HepG2 (cell line): ENCODE data around the gene NBEA. TPM values are rescaled to one million over a fixed set of nuclear protein-coding genes. Genes with fewer than 3 reads are reported as not detected.

ENCODE experiments used
- ATAC-seq: fragments of 200-7000 bp; cut with Tn5 transposase; 3 replicates; pipeline ENCODE4 v1.9.1; 2020; ENCODE audit warnings: mild to moderate bottlenecking, moderate library complexity
- BruUV-seq: library from RNA; stranded (reverse); fragments of 400-500 nt; replicated peaks from 2 replicates; lab custom pipeline; 2021; lab: Mats Ljungman, UMichigan
- CTCF ChIA-PET: fragments of 300-600 bp; formaldehyde crosslinking; extraction: SDS; loops from one replicate; lab custom pipeline; 2021; ENCODE audit warnings: low total read pairs, inconsistent platforms, low intra/inter-chr PET ratio; lab: Yijun Ruan, JAX
- POLR2A ChIA-PET: fragments of 350-600 bp; sonication (Branson Sonifier 250); formaldehyde crosslinking; loops from one replicate; lab custom pipeline; 2020; ENCODE audit warnings: antibody characterized with exemption, inconsistent platforms; lab: Yijun Ruan, JAX
- DNase-seq: peaks from one replicate; pipeline ENCODE4 v3.0.0-alpha.2; 2015; ENCODE audit warnings: low spot score
- FAIRE-seq: peaks from 3 replicates; lab custom pipeline; 2011; peaks lifted over from hg19 to GRCh38; lab: Jason Lieb, UNC
- H2AFZ ChIP-seq: one replicate; pipeline ENCODE4 v1.6.1; 2011; ENCODE audit warnings: low read length, inconsistent platforms
- H3K27ac ChIP-seq: fragments of 300-600 bp; 3 replicates; pipeline ENCODE4 v1.8.0; 2011; ENCODE audit warnings: mixed run types, mild to moderate bottlenecking, mixed read lengths, low read length, inconsistent platforms; ENCODE audit not compliant: insufficient read depth; ENCODE audit errors: extremely low read length
- H3K27me3 ChIP-seq, 2 experiments: fragments of 200-600 bp in 1 of 2; 2 replicates in 1 of 2; 3 replicates in 1 of 2; pipeline versions ENCODE4 v1.6.0 to v1.8.0; 2011; ENCODE audit warnings: low read length in 2 of 2, mild to moderate bottlenecking in 2 of 2, moderate library complexity in 2 of 2, inconsistent platforms in 1 of 2; ENCODE audit not compliant: insufficient read depth in 2 of 2, control insufficient read depth in 1 of 2
- H3K36me3 ChIP-seq, 2 experiments: fragments of 200-600 bp in 1 of 2; replicated peaks in 1 of 2; 2 replicates in 1 of 2; 3 replicates in 1 of 2; pipeline versions ENCODE4 v1.5.1 to v1.8.0; 2011; ENCODE audit warnings: low read length in 2 of 2, inconsistent platforms in 1 of 2; ENCODE audit not compliant: insufficient read depth in 2 of 2, control insufficient read depth in 1 of 2
- H3K4me1 ChIP-seq: 2 replicates; pipeline ENCODE4 v1.5.1; 2012; ENCODE audit warnings: low read length, inconsistent platforms; ENCODE audit not compliant: insufficient read depth
- H3K4me2 ChIP-seq: 2 replicates; pipeline ENCODE4 v1.6.0; 2011; ENCODE audit warnings: low read depth, low read length, inconsistent platforms
- H3K4me3 ChIP-seq, 3 experiments: fragments of 200-600 bp in 1 of 3; sonication (generic), shearing (Covaris generic) in 1 of 3; replicated peaks in 1 of 3; 2 replicates each; pipeline ENCODE4 v1.5.1; 2011 to 2016; ENCODE audit warnings: low read length in 3 of 3, inconsistent platforms in 2 of 3, low read depth in 2 of 3, mild to moderate bottlenecking in 2 of 3, control low read depth in 1 of 3, mixed read lengths in 1 of 3; ENCODE audit not compliant: insufficient read depth in 1 of 3
- H3K79me2 ChIP-seq: one replicate; pipeline ENCODE4 v1.6.1; 2011; ENCODE audit warnings: low read length, inconsistent platforms; ENCODE audit not compliant: insufficient read depth
- H3K9ac ChIP-seq: 2 replicates; pipeline ENCODE4 v1.6.0; 2011; ENCODE audit warnings: mild to moderate bottlenecking, low read depth, low read length, inconsistent platforms; ENCODE audit not compliant: insufficient read depth
- H3K9me3 ChIP-seq: 2 replicates; pipeline ENCODE4 v1.5.1; 2012; ENCODE audit warnings: mild to moderate bottlenecking, low read length
- H4K20me1 ChIP-seq: 2 replicates; pipeline ENCODE4 v1.6.0; 2011; ENCODE audit warnings: inconsistent platforms, mild to moderate bottlenecking, low read length, moderate library complexity; ENCODE audit not compliant: insufficient read depth
- CBX1 ChIP-seq: IDR thresholded peaks from one replicate; pipeline ENCODE4 v1.6.1; 2016; ENCODE audit warnings: antibody characterized with exemption, low read depth
- CHD4 ChIP-seq: fragments of 200-600 bp; sonication (generic); IDR thresholded peaks from 2 replicates; pipeline ENCODE4 v1.7.0; 2017; ENCODE audit warnings: mild to moderate bottlenecking, low read length, borderline replicate concordance
- CSRNP2 ChIP-seq: sonication (generic); formaldehyde crosslinking; conservative IDR thresholded peaks from 2 replicates; pipeline ENCODE4 v1.8.0; 2022; ENCODE audit warnings: low read depth, missing genetic modification reagents
- E2F5 ChIP-seq: sonication (generic); formaldehyde crosslinking; conservative IDR thresholded peaks from 2 replicates; pipeline ENCODE4 v1.4.0; 2020; ENCODE audit warnings: missing genetic modification reagents
- FOXA1 ChIP-seq, 2 experiments: fragments of 450-650 bp in 1 of 2; sonication (generic) in 1 of 2; formaldehyde crosslinking in 1 of 2; IDR thresholded peaks; 2 replicates each; pipeline versions ENCODE4 v1.4.0 to v1.6.1; 2016 to 2020; ENCODE audit warnings: missing genetic modification reagents in 1 of 2
- GRHL1 ChIP-seq: sonication (generic); formaldehyde crosslinking; conservative IDR thresholded peaks from 2 replicates; pipeline ENCODE4 v1.8.0; 2022; ENCODE audit warnings: missing genetic modification reagents
- HNF4A ChIP-seq: sonication (generic); formaldehyde crosslinking; IDR thresholded peaks from 2 replicates; pipeline ENCODE4 v1.4.0; 2020; ENCODE audit warnings: missing genetic modification reagents
- JARID2 ChIP-seq: sonication (generic); formaldehyde crosslinking; IDR thresholded peaks from 2 replicates; pipeline ENCODE4 v1.8.1; 2023; ENCODE audit warnings: missing genetic modification reagents, inconsistent platforms; ENCODE audit not compliant: insufficient replicate concordance
- JUNB ChIP-seq: sonication (generic); formaldehyde crosslinking; IDR thresholded peaks from 2 replicates; pipeline ENCODE4 v1.8.0; 2022; ENCODE audit warnings: missing genetic modification reagents, mild to moderate bottlenecking, borderline replicate concordance
- MLLT10 ChIP-seq: sonication (generic); formaldehyde crosslinking; IDR thresholded peaks from 2 replicates; pipeline ENCODE4 v1.4.0; 2020; ENCODE audit warnings: missing genetic modification reagents
- RBM39 ChIP-seq: fragments of 200-400 bp; formaldehyde crosslinking; IDR thresholded peaks from one replicate; pipeline ENCODE4 v1.6.1; 2018; ENCODE audit warnings: antibody characterized with exemption, mild to moderate bottlenecking, low read depth, low read length; ENCODE audit not compliant: poor library complexity, severe bottlenecking
- SRSF9 ChIP-seq: fragments of 200-400 bp; formaldehyde crosslinking; IDR thresholded peaks from 2 replicates; pipeline ENCODE4 v1.6.1; 2018; ENCODE audit warnings: borderline replicate concordance, mild to moderate bottlenecking, low read depth, low read length; ENCODE audit not compliant: insufficient read depth, poor library complexity, severe bottlenecking
- UBTF ChIP-seq: sonication (generic); formaldehyde crosslinking; IDR thresholded peaks from 2 replicates; pipeline ENCODE4 v1.4.0; 2020; ENCODE audit warnings: mild to moderate bottlenecking, missing genetic modification reagents
- ZIK1 ChIP-seq: sonication (generic); formaldehyde crosslinking; IDR thresholded peaks from 2 replicates; pipeline ENCODE4 v1.5.0; 2020; ENCODE audit warnings: mild to moderate bottlenecking, low read depth, missing genetic modification reagents, borderline replicate concordance
- ZNF562 ChIP-seq: sonication (generic); formaldehyde crosslinking; IDR thresholded peaks from 2 replicates; pipeline ENCODE4 v1.8.0; 2022; ENCODE audit warnings: missing genetic modification reagents, borderline replicate concordance
- ZNF674 ChIP-seq: sonication (generic); formaldehyde crosslinking; IDR thresholded peaks from 2 replicates; pipeline ENCODE4 v1.5.0; 2020; ENCODE audit warnings: low read depth, mild to moderate bottlenecking, missing genetic modification reagents
- ZNF724P ChIP-seq: sonication (generic); formaldehyde crosslinking; IDR thresholded peaks from 2 replicates; pipeline ENCODE4 v1.8.0; 2022; ENCODE audit warnings: missing genetic modification reagents, borderline replicate concordance
- ZNF883 ChIP-seq: sonication (generic); formaldehyde crosslinking; IDR thresholded peaks from 2 replicates; pipeline ENCODE4 v1.5.1; 2020; ENCODE audit warnings: mild to moderate bottlenecking, missing genetic modification reagents; ENCODE audit errors: not compliant biosample characterization
- WGBS: methylation state at CpG from one replicate; pipeline ENCODE4 v1.1.6; 2017; ENCODE audit warnings: low lambda C conversion rate; 5-methylcytosine and 5-hydroxymethylcytosine counted together
- in situ Hi-C: cut with HindIII; loops from 2 replicates; pipeline ENCODE4 v1.10.0; 2017; ENCODE audit warnings: low pct_unique_long_range_greater_than_20kb; ENCODE audit not compliant: extremely low pct_ligation_motif_present
- intact Hi-C: fragments of 100-400 bp; cut with micrococcal nuclease; formaldehyde crosslinking; loops from one replicate; pipeline ENCODE4 v1.10.0; 2022; ENCODE audit not compliant: unreplicated experiment
- polyA plus RNA-seq, 8 experiments: library from polyadenylated mRNA; depleted of rRNA in 3 of 8; stranded (reverse) in 7 of 8; unstranded in 1 of 8; fragments of >200 nt; fragmentation: Illumina TruSeq in 4 of 8; extraction: Trizol in 4 of 8; gene quantifications; 2 replicates each; pipeline versions ENCODE4 v1.2.1 to v1.2.3, GENCODE V29; 2011 to 2016; ENCODE audit warnings: low read depth in 4 of 8, missing spikeins in 1 of 8, mixed read lengths in 1 of 8; ENCODE audit not compliant: insufficient read depth in 1 of 8
- total RNA-seq, 5 experiments: library from RNA; depleted of rRNA; stranded (reverse); fragments of >200 nt; fragmentation: Illumina TruSeq; extraction: Trizol; gene quantifications; 2 replicates each; pipeline ENCODE4 v1.2.3, GENCODE V29; 2016; ENCODE audit warnings: low read depth in 1 of 5

Gene NBEA
- total and polyA plus RNA-seq, 2 of the 13 experiments (the other 11 are each of a cell fraction or from before 2014, with no cell fraction given), result 2.7 to 2.8 TPM

GRCh38 chr13:35163674-35164073 is 221.6 kb downstream of the NBEA start:
- in situ Hi-C loops (loop anchor here (25.0 kb wide), 3 partner anchors 1076 to 1376 kb away; no protein-coding TSS in a partner anchor), intact Hi-C loops (loop anchor here (1.0 to 5.0 kb wide), 2 partner anchors 558 to 1086 kb away; no protein-coding TSS in a partner anchor)
- Histone ChIP-seq H3K4me1 (no peaks in the 10 kb centered on the region), H3K4me3 (no peak overlapping the region), H2AFZ (no peak overlapping the region), H3K36me3 (no peaks in the 10 kb centered on the region), H4K20me1 (no peaks in the 10 kb centered on the region), H3K9ac (no peak overlapping the region), H3K4me2 (no peak overlapping the region), H3K79me2 (no peaks in the 10 kb centered on the region), H3K27me3 (no peaks in the 10 kb centered on the region), H3K9me3 (no peaks in the 10 kb centered on the region), H3K27ac (no peak overlapping the region)
- WGBS, result 98% methylated on average over 1 of the region's 1 CpG
- BruUV-seq, result no TSS peak
- FAIRE-seq (no peak), ATAC-seq (no peak), DNase-seq (no peak)
- ChIA-PET POLR2A (no interaction called here), CTCF (interaction anchor here (1.3 kb wide), 1 partner anchor 557 kb away, joined by 5 read pairs; no protein-coding TSS in a partner anchor)
- TF ChIP-seq E2F5 (CRISPR knock-in tag), result no peak
- no peak for TF ChIP-seq FOXA1 (IDR thresholded peaks at IDR 0.05)
- TF ChIP-seq FOXA1 (CRISPR knock-in tag; IDR thresholded peaks at IDR 0.05), result no peak
- no peak for TF ChIP-seq HNF4A (CRISPR knock-in tag)
- no peak for TF ChIP-seq GRHL1 (CRISPR knock-in tag)
- no peak for TF ChIP-seq ZNF883 (CRISPR knock-in tag)
- no peak for TF ChIP-seq RBM39
- no peak for TF ChIP-seq ZNF724P
- no peak for TF ChIP-seq CBX1
- TF ChIP-seq CHD4, result no peak
- TF ChIP-seq ZNF674 (CRISPR knock-in tag), result no peak
- no peak for TF ChIP-seq ZNF562 (CRISPR knock-in tag)
- no peak for TF ChIP-seq SRSF9
- TF ChIP-seq JARID2, result no peak
- no peak for TF ChIP-seq ZIK1 (CRISPR knock-in tag)
- TF ChIP-seq JUNB (CRISPR knock-in tag), result no peak
- TF ChIP-seq CSRNP2 (CRISPR knock-in tag), result no peak
- no peak for TF ChIP-seq MLLT10 (CRISPR knock-in tag)
- TF ChIP-seq UBTF, result no peak
